ENCODE measurements around the gene SMARCE1.

SMARCE1 gene

GRCh38 chr17:40599468-40599763, 48.2 kb downstream of the SMARCE1 start:
- Histone ChIP-seq H3K27ac (ENCODE audit: low read depth, low read length, poor library complexity, severe bottlenecking) (peak overlapping the region; percentile 67), H3K4me2 (ENCODE audit: low read length) (peak overlapping the region; percentile 38), H4K20me1 (ENCODE audit: insufficient read depth, low read length) (no peaks in the 10 kb centered on the region), H3K79me2 (ENCODE audit: insufficient read depth, low read length) (no peaks in the 10 kb centered on the region), H3K9ac (ENCODE audit: low read length) (no peak overlapping the region; the same call in 1 of the 2 replicates), H3F3A (ENCODE audit: insufficient read depth, low read length) (no peaks in the 10 kb centered on the region), H3K4me3 (ENCODE audit: low read depth, low read length, poor library complexity, severe bottlenecking) (no peak overlapping the region), H3K4me1 (ENCODE audit: insufficient read depth, low read length, severe bottlenecking) (peaks cover 36% of the 10 kb centered on the region), H3K36me3 (ENCODE audit: insufficient read depth, low read length) (no peaks in the 10 kb centered on the region; the same call in 1 of the 2 replicates), H2AFZ (ENCODE audit: low read length) (no peak overlapping the region), H3K27me3 (ENCODE audit: insufficient read depth, low read length) (no peaks in the 10 kb centered on the region), H3K9me3 (ENCODE audit: low read length) (no peaks in the 10 kb centered on the region), H3K9me2 (ENCODE audit: low read depth, low read length) (no peaks in the 10 kb centered on the region)
- TF ChIP-seq CTCF (IDR thresholded peaks at IDR 0.05; ENCODE audit: low read length), result no peak

- Histone ChIP-seq H3K9me2 (ENCODE audit: low read depth, low read length) (no peaks in the 10 kb centered on the region), H3K9me3 (ENCODE audit: low read length) (no peaks in the 10 kb centered on the region), H3K9ac (ENCODE audit: low read length) (no peak overlapping the region; the same call in 1 of the 2 replicates), H4K20me1 (ENCODE audit: insufficient read depth, low read length) (no peaks in the 10 kb centered on the region), H3K4me3 (ENCODE audit: low read depth, low read length, poor library complexity, severe bottlenecking) (peak overlapping the region; percentile 11), H3K27me3 (ENCODE audit: insufficient read depth, low read length) (no peaks in the 10 kb centered on the region), H3K79me2 (ENCODE audit: insufficient read depth, low read length) (no peaks in the 10 kb centered on the region), H2AFZ (ENCODE audit: low read length) (peak overlapping the region; percentile 53; the same call in 1 of the 2 replicates), H3F3A (ENCODE audit: insufficient read depth, low read length) (no peaks in the 10 kb centered on the region), H3K36me3 (ENCODE audit: insufficient read depth, low read length) (no peaks in the 10 kb centered on the region; the same call in 1 of the 2 replicates), H3K4me1 (ENCODE audit: insufficient read depth, low read length, severe bottlenecking) (peaks cover 36% of the 10 kb centered on the region), H3K27ac (ENCODE audit: low read depth, low read length, poor library complexity, severe bottlenecking) (peak overlapping the region; percentile 67), H3K4me2 (ENCODE audit: low read length) (peak overlapping the region; percentile 38)
- no peak for TF ChIP-seq CTCF (IDR thresholded peaks at IDR 0.05; ENCODE audit: low read length)
- no peak for TF ChIP-seq EZH2 (IDR thresholded peaks at IDR 0.05; ENCODE audit: borderline replicate concordance, low read length)
These were observed 48.8 kb downstream of the SMARCE1 start for GRCh38 chr17:40598619-40599467.

DNA sequence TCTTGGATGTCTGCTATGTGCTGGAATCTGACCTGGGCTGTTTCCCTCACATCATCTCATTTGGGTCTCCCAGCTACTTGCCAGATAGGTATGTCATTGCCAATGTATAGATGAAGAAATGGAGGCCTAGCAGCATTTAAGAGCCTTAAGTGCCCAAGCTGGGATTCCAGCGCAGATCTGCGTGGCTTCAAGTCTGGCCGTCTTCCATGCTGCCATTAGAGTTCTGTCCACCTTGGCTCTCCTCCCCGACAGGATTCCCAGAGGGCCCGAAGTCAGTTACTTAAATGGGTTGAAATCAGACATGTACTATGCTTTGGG, 49.4 kb downstream of the SMARCE1 start:
- no peaks in the 10 kb centered on the region for H3K27me3 ChIP-seq (ENCODE audit: insufficient read depth, low read length)
- H3K4me1 ChIP-seq (ENCODE audit: insufficient read depth, low read length, severe bottlenecking), result peaks cover 36% of the 10 kb centered on the region
- peak overlapping the region; percentile 11 for H3K4me3 ChIP-seq (ENCODE audit: low read depth, low read length, poor library complexity, severe bottlenecking)
- no peaks in the 10 kb centered on the region for H3K79me2 ChIP-seq (ENCODE audit: insufficient read depth, low read length)
- peak overlapping the region; percentile 38 for H3K4me2 ChIP-seq (ENCODE audit: low read length)
- no peaks in the 10 kb centered on the region for H3K9me3 ChIP-seq (ENCODE audit: low read length)
- peak overlapping the region; percentile 67 for H3K27ac ChIP-seq (ENCODE audit: low read depth, low read length, poor library complexity, severe bottlenecking)
- 0 out of 2 replicates have a peak overlapping the region, but pooled peaks have one; percentile 30 for H2AFZ ChIP-seq (ENCODE audit: low read length)
- H3F3A ChIP-seq (ENCODE audit: insufficient read depth, low read length), result no peaks in the 10 kb centered on the region
- no peaks in the 10 kb centered on the region for H4K20me1 ChIP-seq (ENCODE audit: insufficient read depth, low read length)
- no peak overlapping the region for H3K9ac ChIP-seq (ENCODE audit: low read length)
- TF ChIP-seq EZH2 (IDR thresholded peaks at IDR 0.05; ENCODE audit: borderline replicate concordance, low read length) (no peak), CTCF (IDR thresholded peaks at IDR 0.05; ENCODE audit: low read length) (no peak)
- no peaks in the 10 kb centered on the region for H3K9me2 ChIP-seq (ENCODE audit: low read depth, low read length)
- H3K36me3 ChIP-seq (ENCODE audit: insufficient read depth, low read length), result no peaks in the 10 kb centered on the region; the same call in 1 of the 2 replicates

Data from OCI-LY1 (cell line).